BE2C (cell line): ENCODE data around the gene SRP54. TPM values are rescaled to one million over a fixed set of nuclear protein-coding genes. Genes with fewer than 3 reads are reported as not detected.
A peak's percentile ranks its signal among the peaks of the same experiment; 100 is the strongest.

Experiments used
- DNase-seq: peaks from one replicate; pipeline ENCODE4 v3.0.0-alpha.2; 2020
- H3K27me3 ChIP-seq: fragments of 250-450 bp; sonication (Bioruptor Pico); 2 replicates; pipeline ENCODE4 v1.5.1; 2020; ENCODE audit warnings: mild to moderate bottlenecking
- H3K36me3 ChIP-seq: fragments of 250-450 bp; sonication (Bioruptor Pico); 2 replicates; pipeline ENCODE4 v1.5.1; 2020; ENCODE audit warnings: mild to moderate bottlenecking
- H3K4me1 ChIP-seq: fragments of 250-450 bp; sonication (Bioruptor Pico); 2 replicates; pipeline ENCODE4 v1.5.1; 2020
- H3K4me3 ChIP-seq: 2 replicates; pipeline ENCODE4 v1.5.1; 2011; ENCODE audit warnings: low read depth, low read length
- H3K9me3 ChIP-seq: fragments of 250-450 bp; sonication (Bioruptor Pico); 2 replicates; pipeline ENCODE4 v1.5.1; 2020
- CTCF ChIP-seq: IDR thresholded peaks from 2 replicates; pipeline ENCODE4 v1.5.1; 2012; ENCODE audit warnings: mild to moderate bottlenecking, low read depth, low read length
- polyA plus RNA-seq: library from polyadenylated mRNA; unstranded; fragments of >200 nt; gene quantifications from one replicate; pipeline ENCODE4 v1.2.1, GENCODE V29; 2012; ENCODE audit warnings: low read depth, missing spikeins; ENCODE audit not compliant: insufficient read length, insufficient read depth

Gene SRP54
- 64.1 TPM for polyA plus RNA-seq

DNA sequence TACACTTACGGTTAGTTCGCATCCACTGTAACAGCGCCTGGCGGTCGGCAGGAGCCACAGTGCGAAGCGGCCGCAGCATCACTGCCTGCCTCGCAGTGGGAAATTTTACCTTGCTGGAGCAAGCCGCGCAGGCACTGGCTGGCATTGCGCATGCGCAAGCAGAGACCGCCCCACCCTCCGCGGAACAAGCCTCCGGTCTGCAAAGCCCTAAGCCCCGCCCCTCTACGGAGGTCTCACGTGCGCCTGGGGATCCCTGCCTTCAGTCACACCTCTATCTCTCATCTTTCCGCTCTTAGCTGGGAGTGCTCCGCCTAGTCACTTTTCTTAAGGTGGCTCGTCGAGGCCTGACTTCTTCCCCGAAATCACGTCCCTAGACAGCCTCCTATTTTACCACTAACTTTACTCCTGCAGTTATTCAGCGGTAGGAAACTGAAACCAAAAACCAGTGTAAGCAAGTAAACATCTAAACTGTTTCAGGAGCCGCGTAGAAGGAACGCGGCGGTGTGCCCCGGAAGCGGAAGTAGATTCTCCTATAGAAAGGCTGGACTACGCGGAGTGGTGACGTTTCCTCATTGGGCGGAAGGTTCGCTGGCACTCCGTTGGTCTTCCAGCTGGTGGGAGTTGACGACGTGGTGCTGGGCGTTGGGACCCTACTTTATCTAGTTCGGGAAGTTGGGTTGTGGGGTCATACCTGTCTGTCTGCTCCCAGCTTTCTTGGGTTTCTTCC is at the start of gene SRP54:
TSS of gene SRP54 (plus strand) at position 572 of the 727 bp plus-strand sequence. CDS start 13,718 bp downstream, outside the sequence.
- Histone ChIP-seq H3K36me3 (no peaks in the 10 kb centered on the region), H3K4me1 (no peaks in the 10 kb centered on the region), H3K4me3 (peak within 1 kb of the TSS; percentile 82)

GRCh38 chr14:34933301-34933700 is 49.5 kb upstream of the SRP54 start:
- Histone ChIP-seq H3K4me1 (no peaks in the 10 kb centered on the region), H3K27me3 (no peaks in the 10 kb centered on the region), H3K9me3 (no peaks in the 10 kb centered on the region), H3K4me3 (no peak overlapping the region), H3K36me3 (no peaks in the 10 kb centered on the region)
- TF ChIP-seq CTCF: no peak
- no peak for DNase-seq

More for the DNA sequence above, at the start of gene SRP54:
- Histone ChIP-seq H3K27me3 (no peaks in the 10 kb centered on the region), H3K9me3 (no peaks in the 10 kb centered on the region)
- TF ChIP-seq CTCF: peak; percentile 38; the same call in 1 of the 2 replicates
- peak; percentile 100 for DNase-seq

GRCh38 chr14:34935488-34935887 is 47.3 kb upstream of the SRP54 start:
- H3K4me1 ChIP-seq: no peaks in the 10 kb centered on the region
- no peaks in the 10 kb centered on the region for H3K9me3 ChIP-seq
- H3K27me3 ChIP-seq: no peaks in the 10 kb centered on the region
- TF ChIP-seq CTCF: no peak
- no peak overlapping the region for H3K4me3 ChIP-seq
- no peaks in the 10 kb centered on the region for H3K36me3 ChIP-seq
- no peak for DNase-seq

DNA sequence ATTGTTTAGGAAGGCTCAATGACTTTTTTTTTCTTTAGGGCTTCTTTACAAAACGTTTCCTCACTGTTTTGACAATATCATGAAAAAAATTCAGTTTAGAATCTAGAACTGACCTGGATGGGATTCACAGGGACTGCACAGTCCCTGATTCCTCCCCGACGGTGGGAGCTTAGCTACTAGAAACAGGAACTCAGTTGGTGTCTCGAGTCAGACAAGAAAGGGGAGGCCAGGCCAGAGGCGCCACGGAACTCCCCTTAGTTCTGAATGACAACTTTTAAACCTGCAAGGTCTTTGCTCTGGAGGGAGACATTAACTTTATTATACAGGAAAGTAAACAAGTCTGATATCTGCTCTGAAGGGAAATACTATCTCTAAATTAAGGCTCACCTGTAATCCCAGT is 45.4 kb upstream of the SRP54 start:
- Histone ChIP-seq H3K36me3 (no peaks in the 10 kb centered on the region), H3K9me3 (no peaks in the 10 kb centered on the region), H3K27me3 (no peaks in the 10 kb centered on the region), H3K4me3 (no peak overlapping the region), H3K4me1 (no peaks in the 10 kb centered on the region)
- no peak for TF ChIP-seq CTCF
- DNase-seq: no peak

DNA sequence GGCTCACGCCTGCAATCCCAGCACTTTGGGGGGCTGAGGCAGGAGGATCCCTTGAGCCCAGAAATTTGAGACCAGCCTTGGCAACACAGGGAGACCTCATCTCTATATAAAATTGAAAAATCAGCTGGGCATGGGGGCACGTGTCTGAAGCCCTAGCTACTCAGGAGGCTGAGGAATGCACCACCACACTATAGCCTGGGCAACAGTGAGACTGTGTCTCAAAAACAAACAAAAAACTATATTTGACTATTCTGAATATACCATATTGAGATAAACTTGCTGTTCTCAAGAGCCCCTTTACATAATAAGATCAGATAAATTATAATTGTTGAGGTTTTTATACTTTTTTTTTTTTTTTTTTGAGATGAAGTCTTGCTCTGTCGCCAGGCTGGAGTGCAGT is 44.9 kb upstream of the SRP54 start:
- no peak for TF ChIP-seq CTCF
- DNase-seq: no peak

DNA sequence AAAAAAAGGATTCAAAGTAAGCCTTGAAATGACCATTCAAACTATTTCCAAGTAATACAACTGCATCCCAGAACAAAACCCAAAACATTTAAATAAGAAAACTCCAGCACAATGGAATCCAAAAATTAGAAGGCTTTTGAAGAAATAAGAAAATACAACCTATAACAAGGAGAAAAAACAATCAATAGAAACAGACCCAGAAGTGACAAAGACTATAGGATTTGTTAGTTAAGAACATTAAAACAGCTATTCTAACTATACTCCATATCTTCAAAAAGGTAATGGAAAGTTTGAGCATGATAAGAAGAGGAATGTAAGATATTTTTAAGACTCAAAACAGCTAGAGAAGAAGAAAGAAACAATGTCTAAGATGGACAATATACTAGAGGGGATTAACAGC is 39.3 kb upstream of the SRP54 start:
- H3K27me3 ChIP-seq: no peaks in the 10 kb centered on the region

More for the DNA sequence above, 44.9 kb upstream of the SRP54 start:
- H3K36me3 ChIP-seq: no peaks in the 10 kb centered on the region
- no peaks in the 10 kb centered on the region for H3K9me3 ChIP-seq
- no peak overlapping the region for H3K4me3 ChIP-seq
- no peaks in the 10 kb centered on the region for H3K27me3 ChIP-seq
- no peaks in the 10 kb centered on the region for H3K4me1 ChIP-seq

More for the DNA sequence above, 39.3 kb upstream of the SRP54 start:
- Histone ChIP-seq H3K36me3 (no peaks in the 10 kb centered on the region), H3K4me3 (no peak overlapping the region), H3K4me1 (no peaks in the 10 kb centered on the region), H3K9me3 (no peaks in the 10 kb centered on the region)
- no peak for DNase-seq
- no peak for TF ChIP-seq CTCF
